HG03045 (cell line): Measurements from ENCODE around the gene CRAT.

Experiments used
- ATAC-seq: cut with Tn5 transposase; IDR thresholded peaks from one replicate; pipeline ENCODE4 v1.9.1; 2021; ENCODE audit warnings: mild to moderate bottlenecking, moderate library complexity; ENCODE audit not compliant: unreplicated experiment

The CRAT gene

DNA sequence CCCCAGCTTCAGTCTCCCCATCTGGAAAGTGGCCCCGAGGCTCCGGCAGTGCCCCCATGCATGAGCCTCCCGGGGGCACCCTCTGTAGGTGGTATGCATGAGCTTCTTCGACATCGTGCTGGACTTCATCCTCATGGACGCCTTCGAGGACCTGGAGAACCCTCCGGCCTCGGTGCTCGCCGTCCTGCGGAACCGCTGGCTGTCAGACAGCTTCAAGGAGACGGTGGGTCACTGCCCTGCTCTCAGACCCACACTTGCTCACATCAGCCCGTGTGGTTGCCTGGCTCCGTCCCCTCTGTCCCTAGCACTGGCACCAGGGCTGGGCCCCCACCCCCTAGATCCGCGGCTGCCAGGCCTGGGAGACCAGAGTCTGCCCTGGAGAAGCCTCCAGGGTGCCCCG lies 42.5 kb downstream of the CRAT start:
- no peak for ATAC-seq

DNA sequence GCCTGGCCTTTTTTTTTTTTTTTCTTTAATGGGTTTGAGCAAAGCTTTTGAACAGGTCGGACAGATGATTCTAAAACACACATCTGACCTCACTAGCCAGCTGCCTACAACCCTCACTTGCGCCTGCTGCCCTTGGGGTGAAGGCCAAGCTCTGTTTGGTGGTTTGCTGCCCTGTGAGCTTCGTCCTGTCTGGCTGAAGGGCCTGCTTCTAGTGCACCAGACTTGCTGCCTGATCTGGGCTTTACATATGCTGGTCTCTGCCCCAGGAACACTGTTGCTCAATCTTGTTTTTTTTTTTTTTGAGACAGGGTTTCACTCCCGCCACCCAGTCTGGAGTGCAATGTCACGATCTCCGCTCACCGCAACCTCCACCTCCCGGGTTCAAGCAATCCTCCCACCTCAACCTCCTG lies 46.1 kb downstream of the CRAT start:
- ATAC-seq = no peak

- no peak for ATAC-seq
Measured at GRCh38 chr9:129063061-129063460, 47.5 kb downstream of the CRAT start.

GRCh38 chr9:129060991-129061390 lies 49.6 kb downstream of the CRAT start:
- ATAC-seq = no peak

DNA sequence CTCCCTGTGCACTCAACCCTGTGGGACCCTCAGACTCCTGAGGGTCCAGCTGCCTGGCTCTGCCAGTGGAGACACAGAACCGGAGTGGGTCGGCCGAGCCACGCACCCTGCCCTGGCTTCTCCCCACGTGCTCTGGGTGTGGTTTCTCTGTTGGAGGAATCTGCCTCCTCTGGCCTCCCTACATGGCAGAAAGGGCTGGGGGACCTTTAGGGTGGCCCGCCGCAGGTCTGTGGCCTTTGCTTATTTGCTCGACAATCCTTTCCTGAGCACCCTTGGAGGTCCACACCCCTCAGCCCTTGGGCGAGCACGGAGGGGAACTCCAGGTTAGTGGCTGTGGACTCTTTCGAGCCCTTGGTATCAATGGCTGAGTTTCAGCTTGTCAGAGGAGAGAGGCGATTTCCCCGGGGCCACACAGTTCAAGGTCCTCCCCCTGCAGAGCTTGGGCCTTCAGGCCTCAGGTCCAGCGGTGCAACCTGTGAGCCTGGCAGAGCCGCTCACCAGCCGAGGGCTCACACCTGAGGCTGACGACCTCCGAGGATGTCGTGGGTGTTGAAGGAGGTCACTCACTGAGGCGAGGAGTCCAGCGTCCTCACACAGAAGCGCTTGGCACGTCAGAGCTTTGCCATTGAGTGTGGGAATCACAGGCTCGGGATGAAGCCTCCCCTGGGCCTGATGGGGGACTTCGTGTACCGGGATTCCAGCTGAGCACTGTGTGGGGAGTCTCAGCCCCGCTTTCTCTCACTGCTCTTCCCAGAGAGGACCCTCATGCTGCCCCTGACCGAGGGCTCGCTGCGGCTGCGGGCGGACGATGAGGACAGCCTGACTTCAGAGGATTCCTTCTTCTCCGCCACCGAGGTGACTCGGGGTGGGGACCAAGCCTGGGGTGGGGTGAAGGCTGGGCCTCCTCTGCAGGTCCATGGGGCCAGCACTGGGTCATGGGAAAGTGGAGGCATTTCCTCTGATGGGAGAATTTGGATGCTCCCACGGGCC lies 50.5 kb downstream of the CRAT start:
- ATAC-seq = no peak

GRCh38 chr9:129058965-129059795 lies 51.4 kb downstream of the CRAT start:
- no peak for ATAC-seq

- no peak for ATAC-seq
Measured at GRCh38 chr9:129054163-129054851, 56.3 kb downstream of the CRAT start.

DNA sequence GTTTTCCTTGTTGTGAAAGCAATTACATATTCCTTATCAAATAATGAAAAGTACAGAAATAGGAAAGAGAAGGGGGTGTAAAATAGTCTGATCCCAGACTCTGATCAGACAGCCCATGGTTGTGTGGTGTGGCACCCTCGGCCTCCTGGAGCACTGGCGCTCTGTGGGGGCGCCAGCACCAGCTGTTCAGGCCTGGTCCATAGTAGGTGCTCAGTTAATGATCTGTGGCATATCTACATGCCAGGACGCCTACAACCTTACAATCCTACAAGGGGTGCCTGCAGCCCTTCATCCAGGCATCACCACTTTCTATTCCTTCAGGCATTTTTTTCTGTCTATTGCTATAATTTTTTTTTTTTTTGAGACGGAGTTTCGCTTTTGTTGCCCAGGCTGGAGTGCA lies 57.6 kb downstream of the CRAT start:
- ATAC-seq = no peak

GRCh38 chr9:129052592-129052991 lies 58.0 kb downstream of the CRAT start:
- no peak for ATAC-seq
